C4-2B (cell line): ENCODE measurements around the gene AP3S1.

Source experiments
- ZFX ChIP-seq: fragments of 450-650 bp; IDR thresholded peaks from 2 replicates; pipeline ENCODE4 v1.6.1; 2017
- TF ChIP-seq, protein P1 (sequence below): fragments of 450-650 bp; conservative IDR thresholded peaks from 2 replicates; pipeline ENCODE4 v1.5.1; 2017; ENCODE audit warnings: mild to moderate bottlenecking

DNA sequence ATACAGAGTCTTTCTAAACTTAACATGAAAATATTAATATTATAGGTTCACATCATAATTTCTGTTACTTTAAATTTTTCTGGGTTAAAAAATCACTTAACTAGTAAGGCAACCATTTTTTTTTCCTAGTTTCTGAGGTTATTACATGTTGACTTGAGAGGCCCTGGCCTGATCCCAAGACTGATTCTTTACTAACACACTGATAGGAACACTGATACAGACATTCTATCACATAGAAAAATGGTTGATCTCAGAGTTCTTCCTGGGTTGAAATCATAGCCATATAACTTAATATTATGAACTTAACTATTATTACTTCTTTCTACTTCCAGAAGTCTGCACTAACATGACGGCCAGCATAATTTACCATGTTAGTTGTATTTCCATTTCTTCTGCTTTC is 43.0 kb downstream of the AP3S1 start:
- TF ChIP-seq, protein P1, sequence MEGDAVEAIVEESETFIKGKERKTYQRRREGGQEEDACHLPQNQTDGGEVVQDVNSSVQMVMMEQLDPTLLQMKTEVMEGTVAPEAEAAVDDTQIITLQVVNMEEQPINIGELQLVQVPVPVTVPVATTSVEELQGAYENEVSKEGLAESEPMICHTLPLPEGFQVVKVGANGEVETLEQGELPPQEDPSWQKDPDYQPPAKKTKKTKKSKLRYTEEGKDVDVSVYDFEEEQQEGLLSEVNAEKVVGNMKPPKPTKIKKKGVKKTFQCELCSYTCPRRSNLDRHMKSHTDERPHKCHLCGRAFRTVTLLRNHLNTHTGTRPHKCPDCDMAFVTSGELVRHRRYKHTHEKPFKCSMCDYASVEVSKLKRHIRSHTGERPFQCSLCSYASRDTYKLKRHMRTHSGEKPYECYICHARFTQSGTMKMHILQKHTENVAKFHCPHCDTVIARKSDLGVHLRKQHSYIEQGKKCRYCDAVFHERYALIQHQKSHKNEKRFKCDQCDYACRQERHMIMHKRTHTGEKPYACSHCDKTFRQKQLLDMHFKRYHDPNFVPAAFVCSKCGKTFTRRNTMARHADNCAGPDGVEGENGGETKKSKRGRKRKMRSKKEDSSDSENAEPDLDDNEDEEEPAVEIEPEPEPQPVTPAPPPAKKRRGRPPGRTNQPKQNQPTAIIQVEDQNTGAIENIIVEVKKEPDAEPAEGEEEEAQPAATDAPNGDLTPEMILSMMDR: no peak
- TF ChIP-seq ZFX: no peak
